CD4-positive, alpha-beta T cell treated with Interleukin-21 for 1 hour (primary cell): ENCODE measurements around the gene STOML2.
"Not testable (repeated sequence)": the region's sequence is repeated elsewhere in the genome, so short reads cannot be mapped to it uniquely, and the experiment has no call there.

Source experiments
- DNase-seq: peaks from one replicate; pipeline ENCODE4 v3.0.0-alpha.2; 2020

Gene STOML2

GRCh38 chr9:35102769-35103659 is at the start of gene STOML2:
STOML2 (minus strand) TSS chr9:35103131; CDS start chr9:35103094, 37 bp downstream.
- DNase-seq, result peak; percentile 95

- DNase-seq, result not testable (repeated sequence)
These were observed 45.1 kb upstream of the STOML2 start for GRCh38 chr9:35147941-35148563.

- DNase-seq, result no peak
These were observed 39.1 kb upstream of the STOML2 start for GRCh38 chr9:35142037-35142436.

GRCh38 chr9:35140093-35140492 is 37.2 kb upstream of the STOML2 start:
- DNase-seq, result no peak

GRCh38 chr9:35136866-35137265 is 33.9 kb upstream of the STOML2 start:
- DNase-seq, result no peak

- no peak for DNase-seq
These were observed 33.1 kb upstream of the STOML2 start for GRCh38 chr9:35135988-35136387.

- DNase-seq, result no peak
These were observed 32.0 kb upstream of the STOML2 start for GRCh38 chr9:35134920-35135319.

GRCh38 chr9:35116898-35117551 is 14.1 kb upstream of the STOML2 start:
- DNase-seq, result peak; percentile 93

GRCh38 chr9:35116539-35116897 is 13.6 kb upstream of the STOML2 start:
- DNase-seq, result no peak

GRCh38 chr9:35115680-35116538 is 13.0 kb upstream of the STOML2 start, which contains the start of gene ATOSB:
ATOSB (minus strand) TSS chr9:35115862; CDS start chr9:35108274, 7,588 bp downstream.
- DNase-seq, result peak; percentile 94

GRCh38 chr9:35114840-35115628 is 12.1 kb upstream of the STOML2 start:
- DNase-seq, result peak; percentile 47

- peak; percentile 89 for DNase-seq
These were observed 11.3 kb upstream of the STOML2 start for GRCh38 chr9:35114113-35114839.

GRCh38 chr9:35112257-35113020 is 9.5 kb upstream of the STOML2 start:
- peak; percentile 15 for DNase-seq

- peak; percentile 98 for DNase-seq
These were observed 8.3 kb upstream of the STOML2 start for GRCh38 chr9:35111001-35111933.

GRCh38 chr9:35110327-35110761 is 7.4 kb upstream of the STOML2 start:
- no peak for DNase-seq

- no peak for DNase-seq
These were observed 6.1 kb upstream of the STOML2 start for GRCh38 chr9:35108946-35109575.

- no peak for DNase-seq
These were observed 5.5 kb upstream of the STOML2 start for GRCh38 chr9:35108461-35108860.
